Stomach smooth muscle (tissue), 2 donors: Measurements from ENCODE around the gene SLC17A9.

Experiments
- H3K27ac ChIP-seq: one replicate; pipeline ENCODE4 v1.7.0; 2013; ENCODE audit warnings: mild to moderate bottlenecking, low read length, inconsistent platforms
- H3K27me3 ChIP-seq, 2 donors: one replicate each; pipeline ENCODE4 v1.7.0; 2013; ENCODE audit warnings: low read length in 2 of 2; ENCODE audit not compliant: insufficient read depth in 2 of 2, control insufficient read depth in 1 of 2
- H3K36me3 ChIP-seq, 2 donors: one replicate each; pipeline ENCODE4 v1.7.0; 2013; ENCODE audit warnings: low read length in 2 of 2; ENCODE audit not compliant: control insufficient read depth in 2 of 2, insufficient read depth in 2 of 2
- H3K4me1 ChIP-seq: one replicate; pipeline ENCODE4 v1.7.0; 2013; ENCODE audit warnings: low read length; ENCODE audit not compliant: control insufficient read depth, insufficient read depth
- H3K4me3 ChIP-seq, 2 donors: one replicate each; pipeline ENCODE4 v1.7.0; 2013; ENCODE audit warnings: low read length in 2 of 2
- H3K9ac ChIP-seq, 2 donors: one replicate each; pipeline ENCODE4 v1.7.0; 2013; ENCODE audit warnings: low read length in 2 of 2, mild to moderate bottlenecking in 1 of 2
- H3K9me3 ChIP-seq, 2 donors: one replicate each; pipeline ENCODE4 v1.7.0; 2013; ENCODE audit warnings: low read length in 2 of 2; ENCODE audit not compliant: control insufficient read depth in 2 of 2
- donor health status: healthy.
- donor health status: Pancreatic carcinoma.

SLC17A9 gene

GRCh38 chr20:62950741-62951140, 1.8 kb upstream of the SLC17A9 start:
- Histone ChIP-seq H3K4me3 (no peak overlapping the region), H3K27me3 (no peaks in the 10 kb centered on the region), H3K36me3 (peaks cover 45 to 50% of the 10 kb centered on the region in 2 donors), H3K9ac (no peak overlapping the region), H3K4me1 (peaks cover 25% of the 10 kb centered on the region), H3K27ac (no peak overlapping the region), H3K9me3 (no peaks in the 10 kb centered on the region)

- H3K4me3 ChIP-seq: no peak overlapping the region
- no peaks in the 10 kb centered on the region for H3K27me3 ChIP-seq
- no peaks in the 10 kb centered on the region for H3K9me3 ChIP-seq
- peaks cover 25% of the 10 kb centered on the region for H3K4me1 ChIP-seq
- no peak overlapping the region for H3K9ac ChIP-seq
- H3K27ac ChIP-seq: no peak overlapping the region
- H3K36me3 ChIP-seq: peaks cover 39 to 44% of the 10 kb centered on the region in 2 donors
Observed at GRCh38 chr20:62951143-62951895, 1.2 kb upstream of the SLC17A9 start.

GRCh38 chr20:62951896-62952372, 575 bp upstream of the SLC17A9 start:
- Histone ChIP-seq H3K9ac (peak overlapping the region in 1 of 2 donors; percentile 18), H3K4me1 (peaks cover 25% of the 10 kb centered on the region), H3K27me3 (no peaks in the 10 kb centered on the region), H3K4me3 (peak overlapping the region; percentile 1 to 55), H3K27ac (no peak overlapping the region), H3K36me3 (peaks cover 33 to 38% of the 10 kb centered on the region in 2 donors), H3K9me3 (no peaks in the 10 kb centered on the region)

- H3K27me3 ChIP-seq: no peaks in the 10 kb centered on the region
- H3K9ac ChIP-seq: peak overlapping the region; percentile 82 to 89
- H3K36me3 ChIP-seq: peaks cover 22 to 28% of the 10 kb centered on the region in 2 donors
- H3K4me1 ChIP-seq: peaks cover 25% of the 10 kb centered on the region
- H3K27ac ChIP-seq: peak overlapping the region; percentile 98
- H3K9me3 ChIP-seq: no peaks in the 10 kb centered on the region
- peak overlapping the region; percentile 44 to 74 for H3K4me3 ChIP-seq
Observed at GRCh38 chr20:62952968-62953838, 694 bp downstream of the SLC17A9 start.

- peaks cover 25% of the 10 kb centered on the region for H3K4me1 ChIP-seq
- H3K9me3 ChIP-seq: no peaks in the 10 kb centered on the region
- H3K9ac ChIP-seq: peak overlapping the region; percentile 82 to 89
- peak overlapping the region; percentile 98 for H3K27ac ChIP-seq
- H3K4me3 ChIP-seq: peak overlapping the region; percentile 44 to 74
- H3K27me3 ChIP-seq: no peaks in the 10 kb centered on the region
- H3K36me3 ChIP-seq: peaks cover 17 to 20% of the 10 kb centered on the region in 2 donors
Observed at GRCh38 chr20:62953839-62954703, 1.6 kb downstream of the SLC17A9 start.

GRCh38 chr20:62955519-62956386, 3.2 kb downstream of the SLC17A9 start:
- Histone ChIP-seq H3K4me3 (no peak overlapping the region), H3K4me1 (peaks cover 25% of the 10 kb centered on the region), H3K9ac (no peak overlapping the region), H3K27ac (no peak overlapping the region), H3K36me3 (peaks cover under 1 to 5% of the 10 kb centered on the region in 2 donors), H3K9me3 (no peaks in the 10 kb centered on the region), H3K27me3 (no peaks in the 10 kb centered on the region)

GRCh38 chr20:62956387-62957135, 4.1 kb downstream of the SLC17A9 start:
- no peak overlapping the region for H3K27ac ChIP-seq
- no peak overlapping the region for H3K4me3 ChIP-seq
- H3K4me1 ChIP-seq: peaks cover 25% of the 10 kb centered on the region
- H3K36me3 ChIP-seq: no peaks in the 10 kb centered on the region
- no peaks in the 10 kb centered on the region for H3K9me3 ChIP-seq
- no peak overlapping the region for H3K9ac ChIP-seq
- H3K27me3 ChIP-seq: no peaks in the 10 kb centered on the region

GRCh38 chr20:62957136-62958117, 4.9 kb downstream of the SLC17A9 start:
- Histone ChIP-seq H3K27ac (no peak overlapping the region), H3K9me3 (no peaks in the 10 kb centered on the region), H3K4me3 (no peak overlapping the region), H3K27me3 (no peaks in the 10 kb centered on the region), H3K4me1 (peaks cover 20% of the 10 kb centered on the region), H3K36me3 (no peaks in the 10 kb centered on the region), H3K9ac (no peak overlapping the region)
